PC-3 (cell line): ENCODE results near the gene DDO. TPM values are rescaled to one million over a fixed set of nuclear protein-coding genes. Genes with fewer than 3 reads are reported as not detected.

Source experiments
- ATAC-seq: fragments of 200-7000 bp; cut with Tn5 transposase; 2 replicates; pipeline ENCODE4 v1.9.1; 2020; ENCODE audit warnings: mild to moderate bottlenecking, moderate library complexity
- Bru-seq: library from RNA; stranded (reverse); fragments of 400-500 nt; gene quantifications from one replicate; lab custom pipeline; 2021; lab: Mats Ljungman, UMichigan
- BruChase-seq, 2 experiments: library from RNA; stranded (reverse); fragments of 400-500 nt; gene quantifications; one replicate each; lab custom pipeline; 2021; lab: Mats Ljungman, UMichigan
- BruUV-seq: library from RNA; stranded (reverse); fragments of 400-500 nt; replicated peaks from 2 replicates; lab custom pipeline; 2021; lab: Mats Ljungman, UMichigan
- CTCF ChIA-PET: fragments of 300-600 bp; sonication (Branson Sonifier 250); formaldehyde crosslinking; loops from one replicate; lab custom pipeline; 2022; ENCODE audit warnings: antibody characterized with exemption; lab: Charles Lee
- POLR2A ChIA-PET: fragments of 300-600 bp; sonication (Branson Sonifier 250); formaldehyde crosslinking; loops from one replicate; lab custom pipeline; 2022; ENCODE audit warnings: antibody characterized with exemption; ENCODE audit not compliant: unreplicated experiment; lab: Charles Lee
- DNase-seq: peaks from one replicate; pipeline ENCODE4 v3.0.0-alpha.2; 2015
- H2AFZ ChIP-seq: fragments of 300-600 bp; sonication (generic); 2 replicates; pipeline ENCODE4 v1.6.0; 2016; ENCODE audit warnings: antibody characterized with exemption, low read length
- H3F3A ChIP-seq: fragments of 300-600 bp; sonication (generic); one replicate; pipeline ENCODE4 v1.6.0; 2017; ENCODE audit warnings: antibody characterized with exemption, low read length, control low read depth, mild to moderate bottlenecking; ENCODE audit not compliant: unreplicated experiment
- H3K27ac ChIP-seq: fragments of 300-600 bp; sonication (generic); 2 replicates; pipeline ENCODE4 v1.5.1; 2016; ENCODE audit warnings: mild to moderate bottlenecking, low read length
- H3K27me3 ChIP-seq: fragments of 300-600 bp; sonication (generic); 2 replicates; pipeline ENCODE4 v1.6.1; 2016; ENCODE audit warnings: low read length, mixed read lengths
- H3K36me3 ChIP-seq: fragments of 300-600 bp; sonication (generic); 2 replicates; pipeline ENCODE4 v1.6.1; 2016; ENCODE audit warnings: low read depth, mixed run types, low read length, mixed read lengths
- H3K4me1 ChIP-seq: fragments of 300-600 bp; sonication (generic); 2 replicates; pipeline ENCODE4 v1.5.1; 2016; ENCODE audit warnings: low read length; ENCODE audit not compliant: insufficient read depth
- H3K4me2 ChIP-seq: fragments of 300-600 bp; sonication (generic); 2 replicates; pipeline ENCODE4 v1.6.0; 2016; ENCODE audit warnings: low read length
- H3K4me3 ChIP-seq: fragments of 300-600 bp; sonication (generic); 2 replicates; pipeline ENCODE4 v1.5.1; 2016; ENCODE audit warnings: mild to moderate bottlenecking, low read length, mixed read lengths
- H3K79me2 ChIP-seq: fragments of 300-600 bp; sonication (generic); 2 replicates; pipeline ENCODE4 v1.6.1; 2017; ENCODE audit warnings: low read length, mixed read lengths
- H3K9ac ChIP-seq: fragments of 300-600 bp; sonication (generic); 2 replicates; pipeline ENCODE4 v1.6.0; 2016; ENCODE audit warnings: mild to moderate bottlenecking, low read length
- H3K9me2 ChIP-seq: fragments of 300-600 bp; sonication (generic); replicated peaks from 2 replicates; pipeline ENCODE4 v1.6.1; 2016; ENCODE audit warnings: mixed run types, low read length, mixed read lengths
- H3K9me3 ChIP-seq: fragments of 300-600 bp; sonication (generic); 2 replicates; pipeline ENCODE4 v1.6.1; 2016; ENCODE audit warnings: low read length, mixed read lengths
- H4K20me1 ChIP-seq: fragments of 300-600 bp; sonication (generic); 2 replicates; pipeline ENCODE4 v1.6.1; 2016; ENCODE audit warnings: low read length, mixed read lengths
- EZH2 ChIP-seq: fragments of 300-600 bp; sonication (generic); IDR thresholded peaks from one replicate; pipeline ENCODE4 v1.6.1; 2017; ENCODE audit warnings: antibody characterized with exemption, mild to moderate bottlenecking, low read length; ENCODE audit not compliant: unreplicated experiment
- EZH2phosphoT487 ChIP-seq: fragments of 300-600 bp; sonication (generic); IDR thresholded peaks from 2 replicates; pipeline ENCODE4 v1.6.1; 2018; ENCODE audit warnings: mild to moderate bottlenecking, antibody characterized with exemption, low read length, borderline replicate concordance
- intact Hi-C: fragments of 100-400 bp; cut with micrococcal nuclease; formaldehyde crosslinking; loops from 2 replicates; pipeline ENCODE4 v1.9.0; 2023
- long read RNA-seq: library from polyadenylated mRNA; unstranded; transcript quantifications from one replicate; pipeline ENCODE4 v2.0.0, GENCODE V29; 2021; ENCODE audit not compliant: unreplicated experiment
- total RNA-seq: library from RNA; depleted of rRNA; stranded (reverse); fragments of >200 nt; gene quantifications from 2 replicates; pipeline ENCODE4 v1.2.3, GENCODE V29; 2014; rRNA removed
- TF ChIP-seq, protein P1 (sequence below): fragments of 300-600 bp; sonication (generic); conservative IDR thresholded peaks from 2 replicates; pipeline ENCODE4 v1.5.1; 2017; ENCODE audit warnings: antibody characterized with exemption, low read depth, mild to moderate bottlenecking, low read length

The DDO gene, protein sequence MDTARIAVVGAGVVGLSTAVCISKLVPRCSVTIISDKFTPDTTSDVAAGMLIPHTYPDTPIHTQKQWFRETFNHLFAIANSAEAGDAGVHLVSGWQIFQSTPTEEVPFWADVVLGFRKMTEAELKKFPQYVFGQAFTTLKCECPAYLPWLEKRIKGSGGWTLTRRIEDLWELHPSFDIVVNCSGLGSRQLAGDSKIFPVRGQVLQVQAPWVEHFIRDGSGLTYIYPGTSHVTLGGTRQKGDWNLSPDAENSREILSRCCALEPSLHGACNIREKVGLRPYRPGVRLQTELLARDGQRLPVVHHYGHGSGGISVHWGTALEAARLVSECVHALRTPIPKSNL
- not detected in 2 replicates for total RNA-seq
- Bru-seq, nascent RNA, result percentile 11 among the genes with signal in this experiment
- BruChase-seq, experiment 1, labeled RNA remaining after a 6-hour chase, result percentile 4 among the genes with signal in this experiment
- BruChase-seq, experiment 2, labeled RNA remaining after a 2-hour chase, result percentile 8 among the genes with signal in this experiment
- long read RNA-seq, result 0 reads

DNA sequence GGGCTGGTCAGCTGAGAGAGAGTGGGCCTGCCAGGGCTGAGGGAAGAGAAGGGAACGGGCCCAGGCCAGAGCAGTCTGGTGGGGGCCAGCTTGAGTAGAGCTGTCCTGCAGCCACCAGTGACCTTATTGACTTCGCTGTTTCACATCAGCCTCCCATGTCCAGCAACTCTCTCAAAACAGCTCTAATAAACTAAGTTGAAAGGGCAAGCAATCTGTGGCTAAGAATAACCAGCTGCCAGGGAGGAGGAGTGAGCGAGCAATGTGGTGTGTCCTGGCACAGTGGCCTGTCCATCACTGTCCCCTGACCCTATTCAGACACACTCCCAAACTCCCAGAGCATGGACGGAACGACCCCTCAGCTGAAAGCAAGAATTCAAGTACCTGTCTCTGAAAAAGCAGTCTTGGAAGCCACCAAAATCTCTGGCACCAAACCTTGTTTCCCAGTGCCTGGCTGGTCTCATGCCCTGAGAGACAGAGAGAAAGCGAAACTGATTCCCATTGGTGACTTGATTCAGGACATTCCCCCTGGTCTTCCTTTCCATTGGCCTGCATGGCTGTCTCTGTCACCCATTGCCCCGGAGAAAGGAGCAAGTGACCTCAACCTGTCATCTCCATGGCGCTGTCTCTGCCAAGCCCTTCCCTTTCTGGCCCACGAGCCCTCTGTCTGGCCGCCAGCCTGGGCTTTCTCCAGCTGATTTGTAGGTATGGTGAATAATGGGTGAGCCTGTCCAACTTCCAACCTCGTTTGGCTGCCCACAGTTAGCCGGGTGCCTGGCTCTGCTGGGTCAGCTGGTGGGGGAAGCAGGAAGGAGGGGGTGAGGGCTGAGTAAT is at the start of gene DDO:
TSS of gene DDO (minus strand) at position 490 of the 831 bp plus-strand sequence. CDS start 2,113 bp downstream, outside the sequence.
- Histone ChIP-seq H4K20me1 (no peaks in the 10 kb centered on the region), H3K9me2 (no peaks in the 10 kb centered on the region), H2AFZ (0 out of 2 replicates have a peak within 1 kb of the TSS, but pooled peaks have one; percentile 26), H3K4me1 (no peaks in the 10 kb centered on the region), H3K27me3 (no peaks in the 10 kb centered on the region), H3K9me3 (no peaks in the 10 kb centered on the region), H3K4me2 (peak within 1 kb of the TSS; percentile 57), H3K9ac (no peak within 1 kb of the TSS), H3K36me3 (no peaks in the 10 kb centered on the region), H3K79me2 (no peaks in the 10 kb centered on the region), H3K4me3 (no peak within 1 kb of the TSS), H3K27ac (no peak within 1 kb of the TSS), H3F3A (no peaks in the 10 kb centered on the region)
- intact Hi-C loops, result no loop called here
- POLR2A ChIA-PET, result no interaction called here
- ATAC-seq, result peak; percentile 22; the same call in 1 of the 2 replicates
- peak; percentile 2 for DNase-seq
- CTCF ChIA-PET, result no interaction called here
- TF ChIP-seq EZH2phosphoT487, result no peak
- TF ChIP-seq EZH2, result no peak
- TF ChIP-seq, protein P1, sequence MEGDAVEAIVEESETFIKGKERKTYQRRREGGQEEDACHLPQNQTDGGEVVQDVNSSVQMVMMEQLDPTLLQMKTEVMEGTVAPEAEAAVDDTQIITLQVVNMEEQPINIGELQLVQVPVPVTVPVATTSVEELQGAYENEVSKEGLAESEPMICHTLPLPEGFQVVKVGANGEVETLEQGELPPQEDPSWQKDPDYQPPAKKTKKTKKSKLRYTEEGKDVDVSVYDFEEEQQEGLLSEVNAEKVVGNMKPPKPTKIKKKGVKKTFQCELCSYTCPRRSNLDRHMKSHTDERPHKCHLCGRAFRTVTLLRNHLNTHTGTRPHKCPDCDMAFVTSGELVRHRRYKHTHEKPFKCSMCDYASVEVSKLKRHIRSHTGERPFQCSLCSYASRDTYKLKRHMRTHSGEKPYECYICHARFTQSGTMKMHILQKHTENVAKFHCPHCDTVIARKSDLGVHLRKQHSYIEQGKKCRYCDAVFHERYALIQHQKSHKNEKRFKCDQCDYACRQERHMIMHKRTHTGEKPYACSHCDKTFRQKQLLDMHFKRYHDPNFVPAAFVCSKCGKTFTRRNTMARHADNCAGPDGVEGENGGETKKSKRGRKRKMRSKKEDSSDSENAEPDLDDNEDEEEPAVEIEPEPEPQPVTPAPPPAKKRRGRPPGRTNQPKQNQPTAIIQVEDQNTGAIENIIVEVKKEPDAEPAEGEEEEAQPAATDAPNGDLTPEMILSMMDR, result no peak
- no TSS peak for BruUV-seq

DNA sequence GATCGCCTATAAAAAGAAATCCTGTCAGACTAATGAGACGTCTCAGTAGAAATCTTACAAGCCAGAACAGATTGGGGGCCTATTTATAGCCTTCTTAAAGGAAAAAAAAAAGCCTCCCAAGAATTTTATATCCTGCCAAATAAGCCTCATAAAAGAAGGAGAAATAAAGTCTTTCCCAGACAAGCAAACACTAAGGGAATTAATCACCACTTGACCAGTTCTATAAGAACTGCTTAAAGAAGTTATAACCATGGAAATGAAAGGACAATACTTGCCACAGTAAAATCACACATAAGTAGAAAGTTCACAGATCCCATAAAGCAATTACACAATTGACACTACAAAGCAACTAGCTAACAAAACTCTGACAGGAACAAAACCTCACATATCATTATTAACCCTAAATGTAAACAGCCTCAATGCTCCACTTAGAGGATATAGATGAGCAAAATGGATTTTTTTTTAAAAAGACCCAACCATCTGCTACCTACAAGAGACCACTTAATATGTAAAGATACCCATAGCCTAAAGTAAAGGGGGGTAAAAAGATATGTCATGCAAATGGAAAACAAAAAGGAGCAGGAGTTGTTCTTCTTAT is 47.6 kb upstream of the DDO start:
- Histone ChIP-seq H3K9ac (no peak overlapping the region), H3K4me3 (no peak overlapping the region), H3K9me2 (no peaks in the 10 kb centered on the region), H3K27me3 (no peaks in the 10 kb centered on the region), H3K27ac (no peak overlapping the region), H3K79me2 (no peaks in the 10 kb centered on the region), H3K36me3 (no peaks in the 10 kb centered on the region), H3K9me3 (0 out of 2 replicates have a peak, but pooled peaks cover 4% of the 10 kb centered on the region), H3K4me1 (no peaks in the 10 kb centered on the region), H3F3A (no peaks in the 10 kb centered on the region), H2AFZ (no peak overlapping the region), H4K20me1 (no peaks in the 10 kb centered on the region), H3K4me2 (no peak overlapping the region)
- DNase-seq, result no peak
- ChIA-PET POLR2A (no interaction called here), CTCF (no interaction called here)
- intact Hi-C loops, result no loop called here
- BruUV-seq, result no TSS peak
- no peak for ATAC-seq
- TF ChIP-seq EZH2phosphoT487, result no peak
- TF ChIP-seq EZH2, result no peak
- TF ChIP-seq, protein P1, result no peak
